Activated naive CD8-positive, alpha-beta T cell treated with anti-CD3 and anti-CD28 coated beads for 36 hours (primary cell): ENCODE data around the gene MAP3K3. TPM values are rescaled to one million over a fixed set of nuclear protein-coding genes. Genes with fewer than 3 reads are reported as not detected.
A peak's percentile ranks its signal among the peaks of the same experiment; 100 is the strongest.

Experiments used
- DNase-seq: peaks from one replicate; pipeline ENCODE4 v3.0.0; 2021
- H3K27ac Mint-ChIP-seq: one replicate; pipeline ENCODE4 v1.8.0; 2022; ENCODE audit warnings: mild to moderate bottlenecking, moderate library complexity, mixed read lengths
- H3K27me3 Mint-ChIP-seq: one replicate; pipeline ENCODE4 v1.8.0; 2022; ENCODE audit warnings: mild to moderate bottlenecking, mixed read lengths
- H3K36me3 Mint-ChIP-seq: one replicate; pipeline ENCODE4 v1.8.0; 2021; ENCODE audit warnings: mild to moderate bottlenecking, mixed read lengths
- H3K4me1 Mint-ChIP-seq: one replicate; pipeline ENCODE4 v1.8.0; 2021; ENCODE audit warnings: mixed read lengths
- H3K4me3 Mint-ChIP-seq: one replicate; pipeline ENCODE4 v1.8.0; 2022; ENCODE audit warnings: mild to moderate bottlenecking, moderate library complexity, mixed read lengths
- H3K9me3 Mint-ChIP-seq: one replicate; pipeline ENCODE4 v1.8.0; 2022; ENCODE audit warnings: mixed read lengths
- total RNA-seq, 2 experiments: library from RNA; stranded (reverse); gene quantifications; one replicate each; pipeline ENCODE4 v1.2.3, GENCODE V29; 2021

The MAP3K3 gene
- total RNA-seq, 2 experiments from 2014 or later: 20.1 to 20.8 TPM

DNA sequence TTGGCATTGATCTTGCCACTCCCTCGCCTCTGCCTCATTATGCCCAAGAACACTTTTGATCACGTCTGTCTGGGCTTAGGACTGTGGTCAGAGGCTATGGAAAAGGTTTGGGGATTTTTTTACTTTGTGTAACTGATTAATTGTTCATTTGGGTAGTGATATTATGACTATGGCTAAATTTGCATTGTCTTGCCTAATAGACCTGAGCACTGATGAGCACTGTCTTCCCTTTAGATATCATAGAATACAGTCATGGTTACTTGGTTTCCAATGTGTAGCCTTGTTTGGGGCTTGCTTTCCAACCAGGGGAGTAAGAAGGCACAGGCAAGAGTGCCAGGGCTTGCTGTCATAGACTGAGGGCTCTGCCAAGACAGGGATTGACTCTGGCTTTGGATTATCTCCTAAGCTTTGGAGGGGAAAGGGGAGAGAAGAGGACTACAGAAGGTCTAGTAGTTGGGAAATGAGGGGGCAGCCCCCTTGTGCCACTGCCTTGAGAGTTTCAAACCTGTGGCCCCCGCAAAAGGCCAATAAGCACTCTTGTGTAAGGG lies 64.0 kb downstream of the MAP3K3 start:
- Mint-ChIP-seq H3K9me3 (no peaks in the 10 kb centered on the region), H3K4me1 (peaks cover 12% of the 10 kb centered on the region), H3K4me3 (no peak overlapping the region), H3K27ac (peak overlapping the region; percentile 54), H3K36me3 (peaks cover 7% of the 10 kb centered on the region), H3K27me3 (no peaks in the 10 kb centered on the region)
- DNase-seq: no peak

DNA sequence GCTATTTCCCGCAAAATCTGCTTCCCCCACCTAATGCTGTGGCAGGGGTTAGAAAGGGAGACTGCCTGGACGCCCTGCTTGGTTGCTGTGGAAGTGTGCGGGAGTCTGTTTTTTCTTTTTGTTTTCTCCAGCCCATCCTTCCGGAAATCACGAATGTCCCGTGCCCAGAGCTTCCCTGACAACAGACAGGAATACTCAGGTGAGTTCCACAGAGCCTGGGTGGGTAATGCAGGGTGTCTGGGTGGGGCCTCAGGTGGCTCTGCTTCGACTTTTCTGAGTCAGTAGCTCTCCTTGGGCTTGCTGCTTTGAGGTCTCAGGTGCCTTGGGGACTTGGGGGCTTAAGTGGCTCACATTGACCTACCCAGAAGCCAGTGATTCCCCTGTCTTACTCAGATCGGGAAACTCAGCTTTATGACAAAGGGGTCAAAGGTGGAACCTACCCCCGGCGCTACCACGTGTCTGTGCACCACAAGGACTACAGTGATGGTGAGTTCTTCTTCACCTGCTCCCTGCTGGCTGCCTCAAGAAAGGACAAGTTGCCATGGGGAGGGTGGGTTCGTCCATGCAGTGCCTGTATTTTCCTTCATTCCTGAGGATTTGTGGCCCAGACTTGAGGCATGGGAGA lies 66.3 kb downstream of the MAP3K3 start:
- no peak for DNase-seq
- H3K4me3 Mint-ChIP-seq: no peak overlapping the region
- H3K36me3 Mint-ChIP-seq: peaks cover 6% of the 10 kb centered on the region
- H3K9me3 Mint-ChIP-seq: no peaks in the 10 kb centered on the region
- H3K4me1 Mint-ChIP-seq: peaks cover 23% of the 10 kb centered on the region
- no peaks in the 10 kb centered on the region for H3K27me3 Mint-ChIP-seq
- no peak overlapping the region for H3K27ac Mint-ChIP-seq

DNA sequence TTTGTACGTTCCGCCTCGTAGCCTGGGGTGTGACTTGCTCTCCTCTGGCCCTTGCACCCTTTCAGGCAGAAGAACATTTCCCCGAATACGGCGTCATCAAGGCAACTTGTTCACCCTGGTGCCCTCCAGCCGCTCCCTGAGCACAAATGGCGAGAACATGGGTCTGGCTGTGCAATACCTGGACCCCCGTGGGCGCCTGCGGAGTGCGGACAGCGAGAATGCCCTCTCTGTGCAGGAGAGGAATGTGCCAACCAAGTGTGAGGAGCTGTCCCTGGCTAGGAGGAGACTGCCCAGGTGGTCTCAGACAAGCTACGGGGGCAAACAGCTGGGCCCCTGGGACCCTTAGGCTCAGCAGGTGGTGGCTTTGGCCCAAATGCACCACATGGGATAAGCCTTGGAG lies 67.3 kb downstream of the MAP3K3 start:
- peaks cover 6% of the 10 kb centered on the region for H3K36me3 Mint-ChIP-seq
- H3K4me3 Mint-ChIP-seq: no peak overlapping the region
- no peaks in the 10 kb centered on the region for H3K27me3 Mint-ChIP-seq
- no peak overlapping the region for H3K27ac Mint-ChIP-seq
- no peaks in the 10 kb centered on the region for H3K9me3 Mint-ChIP-seq
- H3K4me1 Mint-ChIP-seq: peaks cover 31% of the 10 kb centered on the region
- no peak for DNase-seq

DNA sequence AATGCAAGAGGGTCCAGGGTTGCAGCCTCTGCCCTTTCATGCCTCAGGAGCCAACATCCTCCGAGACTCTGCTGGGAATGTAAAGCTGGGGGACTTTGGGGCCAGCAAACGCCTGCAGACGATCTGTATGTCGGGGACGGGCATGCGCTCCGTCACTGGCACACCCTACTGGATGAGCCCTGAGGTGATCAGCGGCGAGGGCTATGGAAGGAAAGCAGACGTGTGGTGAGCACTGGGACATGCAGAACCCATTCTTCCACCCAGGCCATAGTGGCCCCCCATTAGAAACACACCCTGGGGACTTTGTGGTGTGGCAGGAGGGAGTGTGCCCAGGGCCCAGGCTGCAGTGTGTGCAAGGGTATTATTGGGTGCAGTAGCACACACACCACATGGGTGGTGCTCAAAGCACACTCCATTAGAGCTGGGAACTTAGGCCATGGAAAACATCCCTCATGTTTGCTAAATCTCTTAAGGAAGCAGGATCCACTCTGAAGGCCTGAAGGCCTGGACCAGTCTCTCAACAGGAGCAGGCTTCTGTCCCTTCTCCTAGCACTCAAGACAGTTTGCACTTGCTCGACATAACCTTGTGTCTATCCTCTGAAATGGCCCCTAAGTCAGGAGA lies 70.1 kb downstream of the MAP3K3 start:
- Mint-ChIP-seq H3K27me3 (no peaks in the 10 kb centered on the region), H3K36me3 (peaks cover 27% of the 10 kb centered on the region), H3K4me3 (no peak overlapping the region), H3K9me3 (no peaks in the 10 kb centered on the region), H3K4me1 (peaks cover 49% of the 10 kb centered on the region), H3K27ac (peak overlapping the region; percentile 32)
- no peak for DNase-seq

DNA sequence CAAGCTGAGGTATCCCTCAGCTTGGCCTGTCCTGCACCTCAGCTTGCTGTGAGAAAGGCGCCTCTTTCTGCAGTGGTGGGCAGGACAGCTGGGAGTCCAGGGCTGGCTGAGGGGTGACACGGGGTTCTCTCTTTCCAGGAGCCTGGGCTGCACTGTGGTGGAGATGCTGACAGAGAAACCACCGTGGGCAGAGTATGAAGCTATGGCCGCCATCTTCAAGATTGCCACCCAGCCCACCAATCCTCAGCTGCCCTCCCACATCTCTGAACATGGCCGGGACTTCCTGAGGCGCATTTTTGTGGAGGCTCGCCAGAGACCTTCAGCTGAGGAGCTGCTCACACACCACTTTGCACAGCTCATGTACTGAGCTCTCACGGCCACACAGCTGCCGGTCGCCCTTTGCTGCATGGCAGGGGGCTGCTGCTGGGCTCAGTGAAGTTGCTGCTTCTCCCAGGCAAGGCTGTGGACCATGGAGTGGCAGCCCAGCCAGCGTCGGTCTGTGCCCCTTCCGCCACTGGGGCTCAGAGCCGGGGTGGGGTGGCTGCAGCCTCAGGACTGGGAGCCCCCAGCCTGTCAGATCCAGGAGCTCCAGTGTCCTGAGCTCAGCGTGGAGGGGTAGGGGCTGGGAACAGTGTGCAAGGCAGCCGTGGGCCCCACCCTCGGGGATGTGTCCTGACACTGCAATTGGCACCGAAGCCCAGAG lies 71.3 kb downstream of the MAP3K3 start:
- H3K36me3 Mint-ChIP-seq: peaks cover 32% of the 10 kb centered on the region
- H3K27me3 Mint-ChIP-seq: no peaks in the 10 kb centered on the region
- no peak for DNase-seq
- H3K4me3 Mint-ChIP-seq: peak overlapping the region; percentile 7
- H3K27ac Mint-ChIP-seq: peak overlapping the region; percentile 94
- H3K9me3 Mint-ChIP-seq: no peaks in the 10 kb centered on the region
- H3K4me1 Mint-ChIP-seq: peaks cover 55% of the 10 kb centered on the region

DNA sequence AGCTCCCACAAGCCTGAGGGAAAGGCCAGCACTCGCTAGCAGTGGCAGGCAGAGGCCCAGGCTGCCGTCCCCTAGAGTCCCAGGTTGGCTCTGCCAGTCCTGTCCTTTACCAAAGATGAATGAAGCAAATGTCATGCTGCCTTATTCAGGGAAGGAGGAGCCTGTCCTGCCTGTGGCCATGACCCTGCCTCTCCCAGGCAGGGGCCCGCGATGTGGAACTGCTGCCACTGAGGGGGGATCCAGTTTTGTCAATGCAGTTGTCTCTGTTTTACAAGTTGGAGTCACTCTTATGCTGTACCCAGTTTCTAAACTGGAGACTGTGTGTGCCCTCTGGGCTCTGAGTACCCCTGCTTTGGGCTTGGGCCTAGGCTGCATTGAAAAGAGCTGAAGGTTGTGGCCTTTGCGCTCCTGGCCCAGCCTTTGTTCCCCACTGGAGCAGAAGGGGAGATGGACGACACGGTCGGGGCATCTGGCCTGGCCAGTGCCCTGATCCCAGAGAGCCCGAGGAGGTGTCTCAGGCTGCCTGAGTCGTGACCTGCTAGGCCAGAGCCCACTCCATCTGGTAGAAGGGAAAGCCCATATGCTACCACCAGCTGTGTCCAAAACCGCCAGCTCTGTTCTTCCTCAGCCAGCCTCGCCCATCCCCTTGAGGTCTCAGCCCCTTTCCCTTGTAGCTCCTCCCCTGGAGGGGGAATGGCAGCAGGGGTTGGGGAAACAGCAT lies 72.2 kb downstream of the MAP3K3 start:
- Mint-ChIP-seq H3K4me1 (peaks cover 55% of the 10 kb centered on the region), H3K27me3 (no peaks in the 10 kb centered on the region), H3K4me3 (peak overlapping the region; percentile 43), H3K36me3 (peaks cover 36% of the 10 kb centered on the region), H3K9me3 (no peaks in the 10 kb centered on the region), H3K27ac (peak overlapping the region; percentile 94)
- DNase-seq: no peak

DNA sequence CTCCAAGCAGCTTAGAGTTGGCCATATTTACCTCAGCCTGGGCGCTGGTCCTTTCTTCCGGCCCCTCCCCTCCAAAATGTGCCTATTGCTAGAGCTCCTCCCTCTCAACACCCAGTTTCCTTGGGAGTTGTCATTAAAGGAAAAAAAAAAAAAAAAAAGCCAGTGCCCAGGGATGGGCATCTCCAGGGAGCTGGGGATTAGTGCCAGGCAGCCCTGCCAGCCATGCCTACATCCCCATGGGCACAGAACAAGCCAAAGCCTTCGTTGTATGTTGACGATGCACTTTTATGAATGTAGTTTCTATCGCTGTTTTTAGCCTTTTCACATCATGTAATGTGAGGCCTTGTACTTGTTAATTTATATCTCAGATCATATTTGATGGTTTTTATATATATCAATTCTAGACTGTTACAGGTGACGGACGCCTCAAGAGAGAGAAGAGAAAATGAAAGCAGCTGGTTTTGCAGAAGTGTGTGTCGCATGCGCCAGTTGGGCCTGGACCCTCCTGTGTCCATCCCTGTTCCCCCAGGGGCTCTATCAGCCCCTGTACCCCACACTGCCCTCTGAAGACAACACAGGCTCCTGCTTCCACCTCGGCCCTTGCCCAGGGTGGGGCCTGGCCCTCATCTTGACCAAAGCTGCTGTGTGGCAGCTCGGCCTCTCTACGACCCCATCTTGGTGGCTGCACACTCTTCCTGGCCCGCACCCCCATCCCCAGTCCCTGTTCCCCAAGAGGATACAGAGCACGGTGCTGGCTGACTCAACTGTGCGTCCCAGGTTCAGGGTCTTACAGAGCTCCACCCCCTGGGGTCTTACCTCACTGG lies 72.9 kb downstream of the MAP3K3 start:
- Mint-ChIP-seq H3K36me3 (peaks cover 36% of the 10 kb centered on the region), H3K4me1 (peaks cover 55% of the 10 kb centered on the region), H3K4me3 (peak overlapping the region; percentile 43), H3K27ac (peak overlapping the region; percentile 94), H3K27me3 (no peaks in the 10 kb centered on the region), H3K9me3 (no peaks in the 10 kb centered on the region)
- no peak for DNase-seq

DNA sequence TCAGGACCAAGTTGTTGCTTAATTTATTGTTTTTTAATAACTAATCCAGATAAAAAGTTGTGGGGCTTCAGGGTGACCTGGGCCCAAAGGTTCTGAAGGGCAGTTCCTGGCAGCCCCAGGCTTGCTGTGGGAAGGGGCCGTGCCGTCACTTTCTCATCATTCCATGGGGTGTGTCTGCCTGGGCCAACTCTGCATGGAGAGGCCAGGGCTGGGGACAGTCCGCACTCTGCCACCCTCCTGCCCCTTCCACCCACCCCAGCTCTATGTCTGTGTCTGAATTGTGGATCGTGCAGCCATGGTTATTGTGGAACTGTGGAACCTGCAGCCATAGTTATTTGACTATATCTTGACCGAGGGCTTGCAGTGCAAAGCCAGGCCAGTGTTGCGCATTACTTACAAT lies 73.7 kb downstream of the MAP3K3 start:
- H3K4me3 Mint-ChIP-seq: peak overlapping the region; percentile 91
- H3K36me3 Mint-ChIP-seq: peaks cover 36% of the 10 kb centered on the region
- H3K9me3 Mint-ChIP-seq: no peaks in the 10 kb centered on the region
- no peak for DNase-seq
- H3K27ac Mint-ChIP-seq: peak overlapping the region; percentile 94
- H3K4me1 Mint-ChIP-seq: peaks cover 55% of the 10 kb centered on the region
- H3K27me3 Mint-ChIP-seq: no peaks in the 10 kb centered on the region

DNA sequence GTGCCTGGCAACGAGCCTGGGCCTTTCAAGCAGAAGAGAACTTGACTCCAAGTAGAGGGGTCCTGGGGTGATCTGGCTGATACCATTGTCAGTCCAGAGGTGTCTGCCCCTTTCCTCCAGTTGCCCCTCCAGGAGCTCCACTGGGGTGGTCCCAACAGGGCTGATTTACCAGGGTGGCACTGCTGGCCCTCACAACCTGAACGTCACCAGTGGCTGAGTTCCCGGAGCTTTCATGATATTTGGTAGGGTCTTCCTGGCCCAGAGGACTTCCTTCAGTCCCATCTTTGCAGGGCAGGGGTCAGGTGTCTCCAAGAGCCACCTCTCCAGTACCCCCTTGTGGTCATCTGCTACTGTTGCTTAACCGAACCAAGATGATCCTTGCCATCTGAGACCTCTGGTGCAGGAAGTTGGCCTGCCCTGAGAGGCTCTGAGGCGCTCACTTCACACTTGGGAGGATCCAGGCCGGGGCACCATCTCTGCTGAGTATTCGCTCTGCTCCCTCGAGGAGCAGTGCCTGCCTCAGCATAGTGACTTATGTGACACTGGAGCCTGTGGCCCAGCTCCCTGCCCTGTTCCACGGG lies 74.3 kb downstream of the MAP3K3 start:
- peaks cover 57% of the 10 kb centered on the region for H3K4me1 Mint-ChIP-seq
- H3K36me3 Mint-ChIP-seq: peaks cover 41% of the 10 kb centered on the region
- peak overlapping the region; percentile 91 for H3K4me3 Mint-ChIP-seq
- H3K27ac Mint-ChIP-seq: peak overlapping the region; percentile 94
- no peaks in the 10 kb centered on the region for H3K27me3 Mint-ChIP-seq
- peak; percentile 49 for DNase-seq
- no peaks in the 10 kb centered on the region for H3K9me3 Mint-ChIP-seq

DNA sequence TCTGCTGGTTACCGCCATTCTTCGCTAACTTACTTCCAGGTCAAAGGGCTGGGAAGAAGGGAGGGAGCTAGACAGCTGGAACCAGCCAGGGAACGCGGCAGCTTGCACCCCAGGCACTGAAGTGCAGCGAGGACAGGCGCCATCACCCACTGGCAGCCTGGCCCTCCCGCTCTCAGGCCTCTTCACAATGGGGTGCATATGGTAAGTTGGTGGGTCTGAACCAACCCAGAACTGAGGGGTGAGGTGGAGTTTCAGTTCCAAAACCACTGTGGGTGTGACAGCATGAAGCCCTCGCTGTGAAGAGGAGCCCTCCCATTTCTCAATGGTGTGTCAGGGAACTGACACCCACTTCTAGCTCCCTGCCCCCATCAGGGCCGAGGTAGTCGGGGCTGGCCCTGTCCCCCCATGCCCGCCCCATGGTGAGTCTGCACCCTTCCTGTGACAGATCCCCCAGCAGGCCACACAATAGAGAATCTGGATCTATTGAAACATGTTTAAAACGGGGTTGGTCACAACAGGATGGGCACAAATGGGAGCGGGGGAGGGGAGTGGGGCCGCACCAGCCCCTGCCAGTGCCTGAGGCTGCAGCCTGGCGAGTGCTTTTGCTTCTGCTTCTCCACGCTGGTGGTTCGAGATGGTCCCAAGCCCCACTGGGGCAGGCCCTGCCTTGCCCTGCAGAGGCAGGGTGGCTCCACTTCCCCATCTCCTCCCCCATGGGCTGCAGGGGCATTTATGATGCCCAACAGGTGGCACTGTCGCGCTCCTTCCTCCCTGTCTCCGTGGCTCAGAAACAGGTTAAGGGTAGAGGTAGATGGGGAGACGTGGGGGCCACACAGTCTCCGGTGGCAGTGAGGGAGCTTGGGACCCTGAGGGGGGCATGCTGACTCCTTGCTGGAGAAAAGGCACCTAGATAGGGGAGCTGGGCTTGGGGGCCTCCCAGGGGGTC lies 75.4 kb downstream of the MAP3K3 start:
- DNase-seq: peak; percentile 80
- Mint-ChIP-seq H3K4me1 (peaks cover 65% of the 10 kb centered on the region), H3K4me3 (peak overlapping the region; percentile 91), H3K27me3 (no peaks in the 10 kb centered on the region), H3K27ac (peak overlapping the region; percentile 94), H3K36me3 (peaks cover 50% of the 10 kb centered on the region), H3K9me3 (no peaks in the 10 kb centered on the region)

DNA sequence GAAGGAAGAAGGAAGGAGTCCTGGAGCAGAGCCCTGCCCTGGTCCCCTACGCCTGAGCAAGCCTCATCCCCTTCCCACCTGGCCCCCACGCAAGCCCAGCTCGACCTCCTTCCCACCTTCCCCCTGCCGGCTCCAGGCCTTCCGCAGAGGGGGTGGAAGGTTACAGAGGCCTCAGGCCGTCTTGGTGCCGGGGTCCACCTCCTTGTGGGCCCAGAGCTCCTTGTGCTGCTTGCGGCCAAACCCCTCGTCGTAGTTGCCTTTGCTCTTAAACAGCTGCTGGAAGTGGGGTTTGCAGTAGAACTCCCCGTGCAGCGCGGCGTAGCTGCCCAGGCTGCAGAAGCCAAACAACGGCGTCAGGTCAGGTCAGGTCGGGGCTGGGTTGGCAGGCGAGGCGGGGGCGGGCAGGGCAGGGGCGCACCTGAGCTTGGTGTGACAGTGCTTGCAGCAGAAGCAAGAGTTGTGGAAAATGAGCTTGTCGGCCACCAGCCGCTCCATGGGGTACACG lies 76.2 kb downstream of the MAP3K3 start:
- DNase-seq: peak; percentile 47
- Mint-ChIP-seq H3K27ac (peak overlapping the region; percentile 94), H3K4me3 (peak overlapping the region; percentile 91), H3K27me3 (no peaks in the 10 kb centered on the region), H3K4me1 (peaks cover 65% of the 10 kb centered on the region), H3K36me3 (peaks cover 55% of the 10 kb centered on the region), H3K9me3 (no peaks in the 10 kb centered on the region)

DNA sequence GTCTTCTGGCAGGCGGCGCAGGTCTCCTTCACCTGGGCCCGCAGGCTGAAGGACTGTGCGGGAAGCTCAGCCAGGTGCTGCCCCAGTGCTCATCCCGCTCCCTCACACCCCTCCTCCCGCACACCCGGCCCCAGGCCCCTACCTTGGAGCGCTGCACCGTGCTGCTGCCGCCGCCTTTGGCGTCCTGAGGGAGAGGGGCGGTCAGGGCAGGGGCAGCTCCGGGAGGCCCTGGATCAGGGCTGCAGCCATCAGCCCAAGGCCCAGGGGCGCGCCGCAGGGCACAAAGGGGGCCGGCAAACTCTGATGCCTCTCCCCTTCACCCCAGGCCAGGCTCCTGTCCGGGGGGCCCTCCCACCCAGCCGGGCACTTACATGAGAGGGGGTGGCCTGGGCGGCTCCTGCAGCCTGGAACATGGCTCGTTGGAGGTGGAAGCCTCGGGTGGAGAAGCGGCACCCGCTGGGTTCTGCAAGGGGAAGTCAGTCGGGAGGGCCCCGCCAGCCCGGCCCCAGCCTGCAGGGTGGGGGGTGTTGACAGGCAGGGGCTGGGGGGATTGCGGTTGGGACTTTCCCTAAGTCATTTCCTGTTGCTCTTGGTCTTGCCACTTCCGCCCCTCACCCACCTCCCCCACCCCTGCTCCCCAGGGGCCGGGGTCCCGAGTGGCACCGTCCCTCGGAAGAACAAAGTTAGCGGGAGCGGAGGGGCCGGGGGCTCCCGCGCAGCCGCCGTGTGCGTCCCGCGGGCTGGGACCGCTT lies 76.8 kb downstream of the MAP3K3 start:
- Mint-ChIP-seq H3K27ac (peak overlapping the region; percentile 94), H3K4me1 (peaks cover 66% of the 10 kb centered on the region), H3K9me3 (no peaks in the 10 kb centered on the region), H3K4me3 (peak overlapping the region; percentile 91), H3K36me3 (peaks cover 61% of the 10 kb centered on the region), H3K27me3 (no peaks in the 10 kb centered on the region)
- peak; percentile 86 for DNase-seq
